ENCODE results near the gene SAMD14. TPM values are rescaled to one million over a fixed set of nuclear protein-coding genes. Genes with fewer than 3 reads are reported as not detected.

The SAMD14 gene
- total RNA-seq (1 to 10 TPM; 3.3 to 4.4 TPM), polyA plus RNA-seq (1 to 10 TPM; 3.9 to 6.2 TPM)
- long read RNA-seq, donor 1, full-length matches to known transcripts, result 3 of 3 reads
- long read RNA-seq, donor 1, partial matches to known transcripts, result 0 of 3 reads
- long read RNA-seq, donor 1, other reads (novel, unspliced or antisense), result 0 of 3 reads
- long read RNA-seq, donor 2, partial matches to known transcripts, result 0 of 1 reads
- long read RNA-seq, donor 2, other reads (novel, unspliced or antisense), result 0 of 1 reads
- long read RNA-seq, donor 3, full-length matches to known transcripts, result 8 of 8 reads
- long read RNA-seq, donor 3, partial matches to known transcripts, result 0 of 8 reads
- long read RNA-seq, donor 3, other reads (novel, unspliced or antisense), result 0 of 8 reads
- long read RNA-seq, donor 4, full-length matches to known transcripts, result 2 of 2 reads
- long read RNA-seq, donor 4, partial matches to known transcripts, result 0 of 2 reads
- long read RNA-seq, donor 4, other reads (novel, unspliced or antisense), result 0 of 2 reads
- long read RNA-seq, donor 5, full-length matches to known transcripts, result 16 of 16 reads
- long read RNA-seq, donor 5, partial matches to known transcripts, result 0 of 16 reads
- long read RNA-seq, donor 5, other reads (novel, unspliced or antisense), result 0 of 16 reads

GRCh38 chr17:50129728-50130558 lies at the start of gene SAMD14:
Gene SAMD14, minus strand, starts transcription at chr17:50130160. Its CDS starts 5,201 bp downstream, at chr17:50124959.
- TF ChIP-seq CTCF (IDR thresholded peaks at IDR 0.05; ENCODE audit: control extremely low read depth, extremely low read depth), result no peak
- ATAC-seq (ENCODE audit: insufficient read depth, low FRiP score), result peak; percentile 5
- H3K27ac ChIP-seq (ENCODE audit: low read depth in 1 of 2, low read length in 1 of 2), result peak within 1 kb of the TSS in 1 of 2 donors; percentile 78

GRCh38 chr17:50177983-50178834 lies 48.2 kb upstream of the SAMD14 start:
- Histone ChIP-seq H3K9me3 (ENCODE audit: control insufficient read depth in 4 of 4, insufficient read depth in 3 of 4, low read length in 3 of 4) (no peaks in the 10 kb centered on the region), H3K36me3 (ENCODE audit: control insufficient read depth in 4 of 4, insufficient read depth in 4 of 4, low read length in 4 of 4) (no peaks in the 10 kb centered on the region), H3K4me1 (ENCODE audit: control insufficient read depth in 5 of 5, insufficient read depth in 5 of 5, low read length in 5 of 5) (peaks cover 0 to 27% (median 10%) of the 10 kb centered on the region in 5 donors), H3K27ac (ENCODE audit: low read depth in 1 of 2, low read length in 1 of 2) (peak overlapping the region; percentile 74), H3K4me3 (no peak overlapping the region), H3K27me3 (ENCODE audit: control insufficient read depth in 3 of 3, insufficient read depth in 3 of 3, low read length in 2 of 3) (no peaks in the 10 kb centered on the region), H3K9ac (ENCODE audit: insufficient read depth in 1 of 2, low read length in 2 of 2) (no peak overlapping the region)
- peak; percentile 22 for TF ChIP-seq CTCF (IDR thresholded peaks at IDR 0.05; ENCODE audit: control extremely low read depth, extremely low read depth)
- WGBS, 2 donors, result 10 to 20% methylated on average over 21 to 22 of the region's 22 CpGs
- peak; percentile 79 to 92 (median 83) for DNase-seq
- peak; percentile 72 for ATAC-seq (ENCODE audit: insufficient read depth, low FRiP score)

More at GRCh38 chr17:50129728-50130558, at the start of gene SAMD14:
- Histone ChIP-seq H3K4me3 (peak within 1 kb of the TSS; percentile 34), H3K27me3 (ENCODE audit: control insufficient read depth in 3 of 3, insufficient read depth in 3 of 3, low read length in 2 of 3) (no peaks in the 10 kb centered on the region), H3K4me1 (ENCODE audit: control insufficient read depth in 5 of 5, insufficient read depth in 5 of 5, low read length in 5 of 5) (peaks cover 0 to 8% (median 7%) of the 10 kb centered on the region in 5 donors), H3K36me3 (ENCODE audit: control insufficient read depth in 4 of 4, insufficient read depth in 4 of 4, low read length in 4 of 4) (peaks cover 0 to 7% (median 3%) of the 10 kb centered on the region in 4 donors), H3K9ac (ENCODE audit: insufficient read depth in 1 of 2, low read length in 2 of 2) (no peak within 1 kb of the TSS), H3K9me3 (ENCODE audit: control insufficient read depth in 4 of 4, insufficient read depth in 3 of 4, low read length in 3 of 4) (no peaks in the 10 kb centered on the region)
- 1 to 2% methylated on average over 43 to 84 of the region's 84 CpGs for WGBS, 2 donors
- peak; percentile 63 to 71 (median 71) for DNase-seq

- Histone ChIP-seq H3K27ac (ENCODE audit: low read depth in 1 of 2, low read length in 1 of 2) (peak overlapping the region; percentile 74), H3K36me3 (ENCODE audit: control insufficient read depth in 4 of 4, insufficient read depth in 4 of 4, low read length in 4 of 4) (no peaks in the 10 kb centered on the region), H3K4me1 (ENCODE audit: control insufficient read depth in 5 of 5, insufficient read depth in 5 of 5, low read length in 5 of 5) (peaks cover 0 to 30% (median 10%) of the 10 kb centered on the region in 5 donors), H3K9ac (ENCODE audit: insufficient read depth in 1 of 2, low read length in 2 of 2) (no peak overlapping the region), H3K9me3 (ENCODE audit: control insufficient read depth in 4 of 4, insufficient read depth in 3 of 4, low read length in 3 of 4) (no peaks in the 10 kb centered on the region), H3K4me3 (no peak overlapping the region), H3K27me3 (ENCODE audit: control insufficient read depth in 3 of 3, insufficient read depth in 3 of 3, low read length in 2 of 3) (no peaks in the 10 kb centered on the region)
- no peak for DNase-seq
- TF ChIP-seq CTCF (IDR thresholded peaks at IDR 0.05; ENCODE audit: control extremely low read depth, extremely low read depth), result no peak
- 85 to 89% methylated on average over 10 of the region's 10 CpGs for WGBS, 2 donors
- ATAC-seq (ENCODE audit: insufficient read depth, low FRiP score), result no peak
Measured at GRCh38 chr17:50177476-50177875, 47.5 kb upstream of the SAMD14 start.

All from lung (tissue), 16 donors.